Keratinocyte (primary cell): Measurements from ENCODE around the gene EDEM1. TPM values are rescaled to one million over a fixed set of nuclear protein-coding genes. Genes with fewer than 3 reads are reported as not detected.

ENCODE experiments used
- DNase-seq: peaks from one replicate; pipeline ENCODE4 v3.0.0-alpha.2; 2011; ENCODE audit warnings: low read depth, missing footprints, low spot score
- FAIRE-seq: peaks from 2 replicates; lab custom pipeline; 2011; peaks lifted over from hg19 to GRCh38; lab: Jason Lieb, UNC
- H2AFZ ChIP-seq: 2 replicates; pipeline ENCODE4 v1.6.0; 2012; ENCODE audit warnings: low read length, control low read depth, inconsistent platforms; ENCODE audit not compliant: control insufficient read depth
- H3K27ac ChIP-seq: 2 replicates; pipeline ENCODE4 v1.5.1; 2011; ENCODE audit warnings: low read length; ENCODE audit not compliant: control insufficient read depth, insufficient read depth
- H3K27me3 ChIP-seq: 3 replicates; pipeline ENCODE4 v1.6.0; 2011; ENCODE audit warnings: low read length; ENCODE audit not compliant: control insufficient read depth, insufficient read depth; ENCODE audit errors: extremely low read depth
- H3K36me3 ChIP-seq, 2 experiments: 2 replicates in 1 of 2; 3 replicates in 1 of 2; pipeline ENCODE4 v1.5.1; 2011; ENCODE audit warnings: low read length in 2 of 2, mild to moderate bottlenecking in 1 of 2; ENCODE audit not compliant: control insufficient read depth in 2 of 2, insufficient read depth in 2 of 2; ENCODE audit errors: extremely low read depth in 1 of 2
- H3K4me1 ChIP-seq: 3 replicates; pipeline ENCODE4 v1.5.1; 2011; ENCODE audit warnings: low read length; ENCODE audit not compliant: control insufficient read depth, insufficient read depth; ENCODE audit errors: extremely low read depth
- H3K4me2 ChIP-seq: 3 replicates; pipeline ENCODE4 v1.6.0; 2011; ENCODE audit warnings: low read depth, low read length; ENCODE audit not compliant: control insufficient read depth, insufficient read depth; ENCODE audit errors: extremely low read depth
- H3K4me3 ChIP-seq, 3 experiments: fragments of 200-600 bp in 1 of 3; sonication (generic) in 1 of 3; 2 replicates in 2 of 3; 3 replicates in 1 of 3; pipeline ENCODE4 v1.5.1; 2011 to 2016; ENCODE audit warnings: low read length in 3 of 3, mild to moderate bottlenecking in 3 of 3, control low read depth in 2 of 3, inconsistent platforms in 1 of 3, low read depth in 1 of 3, mixed read lengths in 1 of 3, mixed run types in 1 of 3, moderate library complexity in 1 of 3; ENCODE audit not compliant: control insufficient read depth in 2 of 3, insufficient read depth in 2 of 3; ENCODE audit errors: extremely low read depth in 1 of 3
- H3K79me2 ChIP-seq: 2 replicates; pipeline ENCODE4 v1.6.0; 2012; ENCODE audit warnings: low read length; ENCODE audit not compliant: control insufficient read depth, insufficient read depth
- H3K9ac ChIP-seq: 3 replicates; pipeline ENCODE4 v1.6.0; 2011; ENCODE audit warnings: low read length; ENCODE audit not compliant: control insufficient read depth, insufficient read depth; ENCODE audit errors: extremely low read depth
- H3K9me1 ChIP-seq: 3 replicates; pipeline ENCODE4 v1.6.0; 2011; ENCODE audit warnings: low read length; ENCODE audit not compliant: control insufficient read depth, insufficient read depth; ENCODE audit errors: extremely low read depth
- H3K9me3 ChIP-seq: 2 replicates; pipeline ENCODE4 v1.5.1; 2012; ENCODE audit warnings: low read depth, low read length; ENCODE audit not compliant: control insufficient read depth
- H4K20me1 ChIP-seq: 3 replicates; pipeline ENCODE4 v1.6.0; 2011; ENCODE audit warnings: low read length; ENCODE audit not compliant: control insufficient read depth, insufficient read depth; ENCODE audit errors: extremely low read depth
- CTCF ChIP-seq, 3 experiments: IDR thresholded peaks in 1 of 3; conservative IDR thresholded peaks in 1 of 3; optimal IDR thresholded peaks in 1 of 3; 2 replicates in 2 of 3; 3 replicates in 1 of 3; pipeline versions ENCODE3 to v1.5.1; 2011; ENCODE audit warnings: low read length in 3 of 3, mild to moderate bottlenecking in 3 of 3, moderate library complexity in 2 of 3, control low read depth in 1 of 3, inconsistent platforms in 1 of 3; ENCODE audit not compliant: insufficient read depth in 2 of 3; ENCODE audit errors: extremely low read depth in 1 of 3
- EZH2 ChIP-seq: IDR thresholded peaks from one replicate; pipeline ENCODE4 v1.6.1; 2012; ENCODE audit warnings: inconsistent platforms, mild to moderate bottlenecking, low read length, moderate library complexity
- dilution Hi-C: fragments of 300-500 bp; cut with MboI; formaldehyde crosslinking; loops from one replicate; pipeline ENCODE4 v1.7.0; 2020; ENCODE audit warnings: low sequenced_read_pairs; ENCODE audit not compliant: extremely low pct_ligation_motif_present
- polyA plus RNA-seq, 5 experiments: library from polyadenylated mRNA; depleted of rRNA in 3 of 5; stranded (reverse) in 3 of 5; stranded (forward) in 1 of 5; unstranded in 1 of 5; fragments of >200 nt; gene quantifications; 1 replicate in 1 of 5; 2 replicates in 3 of 5; 3 replicates in 1 of 5; pipeline versions ENCODE4 v1.2.1 to v1.2.3, GENCODE V29; 2011 to 2012; ENCODE audit warnings: missing spikeins in 2 of 5, low read depth in 1 of 5, low replicate concordance in 1 of 5

The EDEM1 gene
- polyA plus RNA-seq, 1 donor (not counting 4 experiments of a cell fraction or from before 2014, with no cell fraction given), result 65.2 TPM

DNA sequence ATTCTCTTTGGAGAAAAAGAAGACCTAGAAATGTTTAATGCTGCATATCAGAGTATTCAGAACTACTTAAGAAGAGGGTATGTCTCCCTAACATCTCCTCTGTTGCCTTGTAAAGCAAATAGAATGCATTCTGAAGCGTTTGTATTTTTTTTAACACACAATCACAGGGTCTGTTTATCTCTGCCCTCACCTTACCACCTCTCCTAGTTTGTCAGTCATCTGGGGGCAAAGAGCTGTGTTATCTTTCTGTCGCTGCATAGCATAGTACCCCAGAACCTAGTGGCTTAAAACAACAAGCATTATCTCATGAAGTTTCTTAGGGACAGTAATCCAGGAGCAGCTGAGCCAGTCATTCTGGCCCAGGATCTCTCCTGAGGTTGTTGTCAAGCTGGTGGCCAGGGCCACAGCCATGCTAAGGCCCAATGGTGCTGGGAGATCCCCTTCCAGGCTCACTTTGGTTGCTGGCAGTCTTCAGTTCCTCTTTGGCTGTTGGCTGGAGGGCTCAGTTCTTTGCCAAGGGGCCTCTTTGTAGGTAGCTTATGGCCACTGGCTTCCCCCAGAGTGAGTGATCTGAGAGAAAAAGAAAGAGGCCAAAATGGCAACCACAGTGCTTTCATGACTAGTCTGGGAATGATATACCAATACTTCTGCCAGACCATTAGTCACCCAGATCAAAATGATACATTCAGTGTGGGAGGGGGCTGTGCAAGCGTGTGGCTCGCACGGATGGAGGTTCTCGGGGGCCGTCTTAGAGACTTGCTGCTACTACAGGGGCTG, 17.8 kb downstream of the EDEM1 start:
- Histone ChIP-seq H4K20me1 (no peaks in the 10 kb centered on the region), H3K27me3 (no peaks in the 10 kb centered on the region), H3K9ac (no peak overlapping the region), H3K4me1 (no peaks in the 10 kb centered on the region), H3K4me3 (no peak overlapping the region), H2AFZ (no peak overlapping the region), H3K79me2 (peaks cover 13% of the 10 kb centered on the region), H3K4me2 (no peak overlapping the region), H3K27ac (no peak overlapping the region), H3K36me3 (peaks cover 47 to 65% of the 10 kb centered on the region in 2 experiments), H3K9me1 (no peaks in the 10 kb centered on the region), H3K9me3 (no peaks in the 10 kb centered on the region)
- FAIRE-seq (no peak), DNase-seq (no peak)
- no peak for TF ChIP-seq EZH2
- no peak for TF ChIP-seq CTCF (optimal IDR thresholded peaks at IDR 0.05 in 1 of 3, IDR thresholded peaks at IDR 0.05 in 1 of 3, conservative IDR thresholded peaks at IDR 0.05 in 1 of 3; ENCODE audit: extremely low read depth in 1 of 3, insufficient read depth in 2 of 3, low read length in 3 of 3)
- dilution Hi-C loops, result no loop called here

DNA sequence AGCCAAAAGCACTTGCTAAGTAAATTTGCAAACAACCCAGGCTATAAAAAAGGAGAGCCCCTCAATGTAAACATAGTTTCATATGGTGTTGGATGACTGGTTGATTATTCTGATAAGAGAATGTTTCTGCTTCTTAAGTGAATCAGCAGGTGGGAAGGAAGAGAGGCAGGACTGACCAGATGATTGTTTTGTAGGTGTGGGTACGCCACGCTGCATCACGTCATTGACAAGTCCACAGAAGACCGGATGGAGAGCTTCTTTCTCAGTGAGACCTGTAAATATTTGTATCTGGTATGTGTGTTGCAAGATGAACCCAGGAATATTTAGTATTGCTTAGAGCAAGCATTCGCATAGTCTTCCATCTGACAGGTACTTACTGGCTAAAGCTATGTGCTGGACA, 23.4 kb downstream of the EDEM1 start:
- no peak overlapping the region for H3K4me3 ChIP-seq
- no peaks in the 10 kb centered on the region for H3K9me3 ChIP-seq
- FAIRE-seq, result no peak
- no peaks in the 10 kb centered on the region for H3K4me1 ChIP-seq
- H2AFZ ChIP-seq, result no peak overlapping the region
- DNase-seq, result no peak
- peaks cover 3% of the 10 kb centered on the region for H4K20me1 ChIP-seq
- dilution Hi-C loops, result no loop called here
- H3K9ac ChIP-seq, result no peak overlapping the region
- TF ChIP-seq EZH2, result no peak
- no peak for TF ChIP-seq CTCF (optimal IDR thresholded peaks at IDR 0.05 in 1 of 3, IDR thresholded peaks at IDR 0.05 in 1 of 3, conservative IDR thresholded peaks at IDR 0.05 in 1 of 3; ENCODE audit: extremely low read depth in 1 of 3, insufficient read depth in 2 of 3, low read length in 3 of 3)
- no peaks in the 10 kb centered on the region for H3K9me1 ChIP-seq
- H3K79me2 ChIP-seq, result peaks cover 6% of the 10 kb centered on the region
- no peak overlapping the region for H3K27ac ChIP-seq
- H3K4me2 ChIP-seq, result no peak overlapping the region
- H3K36me3 ChIP-seq, result peaks cover 58 to 77% of the 10 kb centered on the region in 2 experiments
- H3K27me3 ChIP-seq, result no peaks in the 10 kb centered on the region
